Natural killer cell (primary cell): ENCODE data around the gene SLC2A11. TPM values are rescaled to one million over a fixed set of nuclear protein-coding genes. Genes with fewer than 3 reads are reported as not detected.

Experiments used
- ATAC-seq, 3 donors: fragments of 150-1000 bp in 2 of 3; fragments of 200-7000 bp in 1 of 3; cut with Tn5 transposase; 1 replicate in 1 of 3; 2 replicates in 2 of 3; pipeline ENCODE4 v1.10.0; 2021; ENCODE audit warnings: mild to moderate bottlenecking in 2 of 3, moderate library complexity in 2 of 3
- DNase-seq, 2 donors: peaks; one replicate each; pipeline versions ENCODE4 v3.0.0 to v3.0.0-alpha.2; 2013 to 2021; ENCODE audit warnings: mixed read lengths in 1 of 2
- H3K27ac ChIP-seq: one replicate; pipeline ENCODE4 v1.5.1; 2013; ENCODE audit warnings: mild to moderate bottlenecking, low read length
- H3K27me3 ChIP-seq: one replicate; pipeline ENCODE4 v1.6.1; 2013; ENCODE audit warnings: low read length; ENCODE audit not compliant: control insufficient read depth, insufficient read depth
- H3K36me3 ChIP-seq: one replicate; pipeline ENCODE4 v1.6.1; 2013; ENCODE audit warnings: low read length; ENCODE audit not compliant: control insufficient read depth, insufficient read depth
- H3K4me1 ChIP-seq: one replicate; pipeline ENCODE4 v1.6.1; 2013; ENCODE audit warnings: low read length; ENCODE audit not compliant: control insufficient read depth, insufficient read depth
- H3K4me3 ChIP-seq: one replicate; pipeline ENCODE4 v1.5.1; 2013; ENCODE audit warnings: low read length
- H3K9me3 ChIP-seq: one replicate; pipeline ENCODE4 v1.6.1; 2013; ENCODE audit warnings: low read length; ENCODE audit not compliant: control insufficient read depth, insufficient read depth
- H3K27ac Mint-ChIP-seq, 2 donors: one replicate each; pipeline ENCODE4 v1.8.0; 2022; ENCODE audit warnings: mild to moderate bottlenecking in 2 of 2, mixed read lengths in 2 of 2, moderate library complexity in 1 of 2
- H3K27me3 Mint-ChIP-seq, 2 donors: one replicate each; pipeline ENCODE4 v1.8.0; 2022; ENCODE audit warnings: low read depth in 2 of 2, mixed read lengths in 2 of 2
- H3K36me3 Mint-ChIP-seq: one replicate; pipeline ENCODE4 v1.8.0; 2022; ENCODE audit warnings: mixed read lengths
- H3K4me1 Mint-ChIP-seq, 2 donors: one replicate each; pipeline ENCODE4 v1.8.0; 2022; ENCODE audit warnings: mixed read lengths in 2 of 2
- H3K4me3 Mint-ChIP-seq: one replicate; pipeline ENCODE4 v1.8.0; 2022; ENCODE audit warnings: mild to moderate bottlenecking, moderate library complexity, mixed read lengths
- H3K9me3 Mint-ChIP-seq, 2 donors: one replicate each; pipeline ENCODE4 v1.8.0; 2022; ENCODE audit warnings: mixed read lengths in 2 of 2
- WGBS: methylation state at CpG from one replicate; pipeline ENCODE4 v1.1.7; 2013; ENCODE audit warnings: missing lambda C conversion rate; ENCODE audit not compliant: insufficient coverage; 5-methylcytosine and 5-hydroxymethylcytosine counted together
- intact Hi-C: fragments of 100-400 bp; cut with micrococcal nuclease; formaldehyde crosslinking; loops from one replicate; pipeline ENCODE4 v1.14.2; 2022
- total RNA-seq, 4 donors: library from RNA; stranded (reverse); fragments of 120-200 nt in 1 of 4; gene quantifications; one replicate each; pipeline versions ENCODE4 v1.2.3 to v1.2.4, GENCODE V29; 2013 to 2022
- TF ChIP-seq, protein P1 (sequence below): fragments of 200-600 bp; IDR thresholded peaks from one replicate; pipeline ENCODE4 v1.8.0; 2022; ENCODE audit warnings: antibody characterized with exemption

SLC2A11 gene
- total RNA-seq, 3 donors from 2014 or later (not counting 1 experiment from before 2014, with no cell fraction given): 9.2 to 14.1 (median 11.8) TPM

DNA sequence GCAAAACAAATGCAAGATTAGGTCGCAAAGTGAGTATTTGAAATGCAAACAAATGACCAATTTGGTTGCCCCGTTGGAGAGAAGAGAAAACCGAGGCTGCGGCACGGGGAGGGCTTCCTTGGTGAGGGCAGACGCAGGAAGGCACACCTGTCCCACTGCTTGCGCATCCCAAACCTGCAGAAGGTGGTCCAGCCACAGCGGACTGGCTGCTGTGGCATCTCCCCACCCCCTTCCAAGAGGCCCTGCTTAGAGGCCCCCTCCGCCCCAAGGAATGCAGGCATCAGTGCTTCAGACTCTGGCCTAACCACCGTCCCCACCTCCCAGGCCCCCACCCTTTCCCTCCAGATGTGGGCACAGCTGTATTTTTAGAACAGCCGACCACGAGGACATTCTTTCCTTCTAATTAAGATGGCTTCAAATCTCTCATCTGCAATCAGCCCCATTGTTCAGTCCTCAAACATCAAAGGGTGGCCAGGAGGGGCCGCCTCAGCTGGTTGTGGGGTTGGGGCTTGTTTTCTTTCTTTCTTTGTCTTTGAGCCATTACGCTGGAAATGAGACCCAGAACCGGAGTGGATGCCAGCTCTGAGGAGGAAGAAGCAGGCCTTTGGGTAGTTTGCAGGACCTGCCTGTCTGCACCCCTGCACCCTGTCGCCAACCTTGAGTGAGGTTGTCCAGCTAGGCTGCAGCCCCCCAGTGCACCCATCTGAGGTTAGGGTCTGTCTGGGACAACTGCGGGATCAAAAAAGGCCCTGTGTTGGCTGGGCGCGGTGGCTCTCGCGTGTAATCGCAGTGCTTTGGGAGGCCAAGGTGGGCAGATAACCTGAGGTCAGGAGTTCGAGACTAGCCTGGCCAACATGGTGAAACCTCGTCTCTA lies 9.4 kb upstream of the SLC2A11 start:
- peaks cover 0 to 8% of the 10 kb centered on the region in 2 donors for H3K4me1 Mint-ChIP-seq
- ATAC-seq (no peak), DNase-seq (no peak)
- no peak overlapping the region for H3K27ac ChIP-seq
- 72% methylated on average over 24 of the region's 24 CpGs for WGBS
- no peak overlapping the region for H3K27ac Mint-ChIP-seq
- no peak overlapping the region for H3K4me3 Mint-ChIP-seq
- H3K9me3 ChIP-seq: no peaks in the 10 kb centered on the region
- H3K9me3 Mint-ChIP-seq: no peaks in the 10 kb centered on the region
- H3K4me1 ChIP-seq: peaks cover 47% of the 10 kb centered on the region
- no peaks in the 10 kb centered on the region for H3K27me3 ChIP-seq
- no peak overlapping the region for H3K4me3 ChIP-seq
- no peaks in the 10 kb centered on the region for H3K36me3 ChIP-seq
- H3K27me3 Mint-ChIP-seq: no peaks in the 10 kb centered on the region
- TF ChIP-seq, protein P1, sequence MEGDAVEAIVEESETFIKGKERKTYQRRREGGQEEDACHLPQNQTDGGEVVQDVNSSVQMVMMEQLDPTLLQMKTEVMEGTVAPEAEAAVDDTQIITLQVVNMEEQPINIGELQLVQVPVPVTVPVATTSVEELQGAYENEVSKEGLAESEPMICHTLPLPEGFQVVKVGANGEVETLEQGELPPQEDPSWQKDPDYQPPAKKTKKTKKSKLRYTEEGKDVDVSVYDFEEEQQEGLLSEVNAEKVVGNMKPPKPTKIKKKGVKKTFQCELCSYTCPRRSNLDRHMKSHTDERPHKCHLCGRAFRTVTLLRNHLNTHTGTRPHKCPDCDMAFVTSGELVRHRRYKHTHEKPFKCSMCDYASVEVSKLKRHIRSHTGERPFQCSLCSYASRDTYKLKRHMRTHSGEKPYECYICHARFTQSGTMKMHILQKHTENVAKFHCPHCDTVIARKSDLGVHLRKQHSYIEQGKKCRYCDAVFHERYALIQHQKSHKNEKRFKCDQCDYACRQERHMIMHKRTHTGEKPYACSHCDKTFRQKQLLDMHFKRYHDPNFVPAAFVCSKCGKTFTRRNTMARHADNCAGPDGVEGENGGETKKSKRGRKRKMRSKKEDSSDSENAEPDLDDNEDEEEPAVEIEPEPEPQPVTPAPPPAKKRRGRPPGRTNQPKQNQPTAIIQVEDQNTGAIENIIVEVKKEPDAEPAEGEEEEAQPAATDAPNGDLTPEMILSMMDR: no peak
- H3K36me3 Mint-ChIP-seq: no peaks in the 10 kb centered on the region
- intact Hi-C loops: loop anchor here (5.0 kb wide), 3 partner anchors 81 to 306 kb away; partner anchors contain the start of gene CHCHD10

DNA sequence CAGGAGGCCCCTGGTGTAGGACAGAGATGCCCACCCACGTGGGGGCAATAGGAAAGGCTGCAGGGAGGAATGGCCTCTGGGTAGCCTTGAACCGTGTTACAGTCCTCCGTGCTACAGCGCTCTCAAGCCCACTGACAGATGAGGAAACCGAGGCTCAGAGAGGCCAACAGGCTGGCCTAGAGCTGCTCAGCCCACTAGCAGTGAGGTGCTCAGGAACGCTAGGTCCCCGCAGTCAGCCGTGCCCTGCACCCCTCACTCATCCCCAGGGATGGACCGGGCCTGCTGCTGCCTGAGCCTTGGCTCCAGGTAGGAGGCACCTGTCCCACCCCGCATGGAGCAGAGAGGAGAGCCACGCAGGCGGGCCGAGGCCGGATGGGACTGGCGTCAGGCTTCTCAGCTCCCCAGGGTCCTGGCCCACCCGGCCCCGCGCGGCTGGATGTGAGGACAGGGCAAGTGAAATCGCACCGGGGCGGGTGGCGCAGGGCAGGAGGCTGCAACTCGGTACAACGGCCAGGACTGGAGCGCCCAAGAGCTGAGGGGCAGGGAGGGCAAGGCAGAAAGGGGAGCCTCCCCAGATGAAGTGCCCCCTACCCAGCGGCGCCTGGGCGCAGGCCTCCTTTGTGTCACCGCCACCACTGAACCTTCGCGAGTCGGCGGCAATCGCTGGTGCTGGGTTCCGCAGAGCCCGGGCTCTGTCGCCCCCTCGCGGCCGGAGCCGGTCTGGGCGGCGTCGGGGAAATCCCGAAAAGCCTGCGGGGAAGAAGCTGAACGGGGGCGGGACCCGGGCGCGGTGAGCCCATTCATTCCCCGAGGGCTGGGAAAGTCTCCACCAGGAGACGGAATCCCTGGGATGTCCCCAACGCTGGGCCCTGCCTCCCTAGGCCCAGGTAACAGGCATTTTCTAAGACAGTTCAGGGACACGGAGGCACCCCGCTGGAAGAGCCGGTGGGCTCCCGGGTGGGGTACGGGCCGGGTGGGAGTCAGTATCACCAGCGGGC lies 8.4 kb upstream of the SLC2A11 start:
- WGBS: 31% methylated on average over 61 of the region's 62 CpGs
- no peaks in the 10 kb centered on the region for H3K36me3 Mint-ChIP-seq
- H3K9me3 Mint-ChIP-seq: no peaks in the 10 kb centered on the region
- intact Hi-C loops: loop anchor here (5.0 to 10.0 kb wide), 4 partner anchors 82 to 895 kb away; partner anchors contain the start of gene CHCHD10
- Histone ChIP-seq H3K4me1 (peaks cover 37% of the 10 kb centered on the region), H3K27ac (no peak overlapping the region), H3K4me3 (no peak overlapping the region), H3K36me3 (no peaks in the 10 kb centered on the region), H3K27me3 (no peaks in the 10 kb centered on the region), H3K9me3 (no peaks in the 10 kb centered on the region)
- peak; percentile 92 to 99 (median 98) for ATAC-seq
- no peak overlapping the region for H3K4me3 Mint-ChIP-seq
- TF ChIP-seq, protein P1: peak; percentile 97
- H3K27ac Mint-ChIP-seq: peak overlapping the region in 1 of 2 donors; percentile 54
- no peaks in the 10 kb centered on the region for H3K27me3 Mint-ChIP-seq
- peak; percentile 90 to 91 for DNase-seq
- H3K4me1 Mint-ChIP-seq: peaks cover 0 to 8% of the 10 kb centered on the region in 2 donors

DNA sequence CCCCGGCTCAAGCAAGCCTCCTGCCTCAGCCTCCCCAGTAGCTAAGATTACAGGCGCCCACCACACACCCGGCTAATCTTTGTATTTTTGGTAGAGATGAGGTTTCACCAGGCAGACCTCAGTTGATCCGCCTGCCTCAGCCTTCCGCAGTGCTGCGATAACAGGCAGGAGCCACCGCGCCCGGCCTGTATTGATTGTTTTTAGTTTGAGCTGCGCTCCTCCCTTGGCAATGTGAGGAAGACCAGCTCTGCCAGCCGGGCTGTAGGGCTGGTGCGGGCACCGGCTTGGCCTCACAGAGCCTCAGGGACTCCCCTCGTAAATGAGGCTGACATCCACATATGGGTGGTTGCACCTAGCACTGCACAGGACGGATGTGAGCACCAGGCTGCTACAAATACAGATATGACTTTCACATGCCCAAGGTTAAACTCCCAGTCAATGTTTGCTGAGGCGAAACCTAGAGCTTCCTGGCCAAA lies 7.5 kb upstream of the SLC2A11 start:
- Mint-ChIP-seq H3K36me3 (no peaks in the 10 kb centered on the region), H3K9me3 (no peaks in the 10 kb centered on the region), H3K27me3 (no peaks in the 10 kb centered on the region), H3K4me3 (no peak overlapping the region), H3K4me1 (peaks cover 0 to 8% of the 10 kb centered on the region in 2 donors), H3K27ac (no peak overlapping the region)
- TF ChIP-seq, protein P1: no peak
- no peak overlapping the region for H3K4me3 ChIP-seq
- ATAC-seq (no peak), DNase-seq (no peak)
- no peak overlapping the region for H3K27ac ChIP-seq
- H3K27me3 ChIP-seq: no peaks in the 10 kb centered on the region
- 86% methylated on average over 16 of the region's 16 CpGs for WGBS
- no peaks in the 10 kb centered on the region for H3K9me3 ChIP-seq
- intact Hi-C loops: loop anchor here (10.0 kb wide), 1 partner anchor 895 kb away; no protein-coding TSS in a partner anchor
- H3K4me1 ChIP-seq: peaks cover 29% of the 10 kb centered on the region
- H3K36me3 ChIP-seq: no peaks in the 10 kb centered on the region
